Right lobe of liver (tissue), 6 donors: ENCODE results near the gene SLC17A5. TPM values are rescaled to one million over a fixed set of nuclear protein-coding genes. Genes with fewer than 3 reads are reported as not detected.

Experiments used
- ATAC-seq, 4 donors: fragments of 200-7000 bp; cut with Tn5 transposase; one replicate each; pipeline ENCODE4 v1.9.1; 2020; ENCODE audit warnings: mild to moderate bottlenecking in 4 of 4, moderate library complexity in 4 of 4
- DNase-seq, 3 donors: peaks; one replicate each; pipeline ENCODE4 v3.0.0-alpha.2; 2020
- H3K27ac ChIP-seq, 3 donors: fragments of 200-600 bp; one replicate each; pipeline ENCODE4 v1.8.0; 2022
- H3K27me3 ChIP-seq, 2 donors: fragments of 200-600 bp; one replicate each; pipeline ENCODE4 v1.8.0; 2022
- H3K36me3 ChIP-seq, 4 donors: fragments of 200-600 bp; sonication (generic) in 1 of 4; one replicate each; pipeline versions ENCODE4 v1.5.1 to v1.8.0; 2017 to 2022; ENCODE audit warnings: control low read depth in 1 of 4
- H3K4me1 ChIP-seq, 4 donors: fragments of 200-600 bp; sonication (generic) in 1 of 4; one replicate each; pipeline versions ENCODE4 v1.5.1 to v1.8.0; 2017 to 2022; ENCODE audit warnings: control low read depth in 1 of 4
- H3K4me3 ChIP-seq, 3 donors: fragments of 200-600 bp; one replicate each; pipeline ENCODE4 v1.8.0; 2022
- H3K9me3 ChIP-seq, 4 donors: fragments of 200-600 bp; sonication (generic) in 1 of 4; one replicate each; pipeline versions ENCODE4 v1.5.1 to v1.8.0; 2017 to 2022; ENCODE audit warnings: control low read depth in 1 of 4
- POLR2A ChIP-seq: fragments of 450-650 bp; IDR thresholded peaks from one replicate; pipeline ENCODE4 v1.6.1; 2017; ENCODE audit warnings: antibody characterized with exemption, mild to moderate bottlenecking
- WGBS: methylation state at CpG from one replicate; pipeline ENCODE4 v1.1.6; 2018; ENCODE audit warnings: low coverage, low lambda C conversion rate; ENCODE audit not compliant: insufficient coverage; ENCODE audit errors: missing lambda C conversion rate; 5-methylcytosine and 5-hydroxymethylcytosine counted together
- intact Hi-C, 2 donors: fragments of 100-400 bp; cut with DNase I; formaldehyde crosslinking; loops; one replicate each; pipeline versions ENCODE4 v1.11.2 to v1.14.1; 2022
- long read RNA-seq: library from polyadenylated mRNA; unstranded; transcript quantifications from one replicate; pipeline ENCODE4 v2.0.0, GENCODE V29; 2019
- total RNA-seq, 6 experiments: library from RNA; depleted of rRNA in 2 of 6; stranded (reverse); fragments of >200 nt in 2 of 6; fragmentation: NEBNext Ultra II Directional in 3 of 6; extraction: Animal tissue kit (Norgen Biotek cat#: 25700) in 3 of 6; gene quantifications; one replicate each; pipeline versions ENCODE4 v1.1.0 to v1.2.4, GENCODE V29; 2016 to 2023
- TF ChIP-seq, protein P1 (sequence below), 4 donors: fragments of 200-600 bp in 3 of 4; fragments of 450-650 bp in 1 of 4; IDR thresholded peaks; one replicate each; pipeline versions ENCODE4 v1.5.1 to v1.8.0; 2016 to 2022; ENCODE audit warnings: antibody characterized with exemption in 4 of 4, mild to moderate bottlenecking in 2 of 4
- donor health status: DM: no; HTN: yes; CAD: no.
- donor health status: DM: no; HTN: no; CAD: no.
- donor health status: DM: no; HTN: no; CAD: no.
- donor health status: DM: no; HTN: yes; CAD: no.
- donor health status: DM: no; HTN: yes; CAD: no.

Gene SLC17A5
- 10 to 100 TPM; 12.8 to 23.9 (median 15.2) TPM for total RNA-seq
- long read RNA-seq, partial matches to known transcripts, result 2 of 6 reads
- long read RNA-seq, other reads (novel, unspliced or antisense), result 1 of 6 reads

- DNase-seq (peak; percentile 94 to 97 (median 97)), ATAC-seq (peak; percentile 94 to 98 (median 95))
- Histone ChIP-seq H3K27ac (peak within 1 kb of the TSS; percentile 98), H3K4me3 (peak within 1 kb of the TSS; percentile 92 to 100 (median 97)), H3K27me3 (no peaks in the 10 kb centered on the region), H3K36me3 (no peaks in the 10 kb centered on the region), H3K4me1 (peaks cover 0 to 15% (median 0%) of the 10 kb centered on the region in 4 donors), H3K9me3 (no peaks in the 10 kb centered on the region)
- WGBS, result 2% methylated on average over 13 of the region's 90 CpGs
- intact Hi-C loops, result no loop called here
- TF ChIP-seq, protein P1, sequence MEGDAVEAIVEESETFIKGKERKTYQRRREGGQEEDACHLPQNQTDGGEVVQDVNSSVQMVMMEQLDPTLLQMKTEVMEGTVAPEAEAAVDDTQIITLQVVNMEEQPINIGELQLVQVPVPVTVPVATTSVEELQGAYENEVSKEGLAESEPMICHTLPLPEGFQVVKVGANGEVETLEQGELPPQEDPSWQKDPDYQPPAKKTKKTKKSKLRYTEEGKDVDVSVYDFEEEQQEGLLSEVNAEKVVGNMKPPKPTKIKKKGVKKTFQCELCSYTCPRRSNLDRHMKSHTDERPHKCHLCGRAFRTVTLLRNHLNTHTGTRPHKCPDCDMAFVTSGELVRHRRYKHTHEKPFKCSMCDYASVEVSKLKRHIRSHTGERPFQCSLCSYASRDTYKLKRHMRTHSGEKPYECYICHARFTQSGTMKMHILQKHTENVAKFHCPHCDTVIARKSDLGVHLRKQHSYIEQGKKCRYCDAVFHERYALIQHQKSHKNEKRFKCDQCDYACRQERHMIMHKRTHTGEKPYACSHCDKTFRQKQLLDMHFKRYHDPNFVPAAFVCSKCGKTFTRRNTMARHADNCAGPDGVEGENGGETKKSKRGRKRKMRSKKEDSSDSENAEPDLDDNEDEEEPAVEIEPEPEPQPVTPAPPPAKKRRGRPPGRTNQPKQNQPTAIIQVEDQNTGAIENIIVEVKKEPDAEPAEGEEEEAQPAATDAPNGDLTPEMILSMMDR (IDR thresholded peaks at IDR 0.05), result no peak
- TF ChIP-seq POLR2A, result peak; percentile 82
Observed at GRCh38 chr6:73653571-73654424, at the start of gene SLC17A5. Gene SLC17A5, minus strand, starts transcription at chr6:73653992. Its CDS starts 106 bp downstream, at chr6:73653886.

- no peaks in the 10 kb centered on the region for H3K4me1 ChIP-seq
- intact Hi-C loops, result no loop called here
- no peak for DNase-seq
Observed at GRCh38 chr6:73703466-73703865, 49.7 kb upstream of the SLC17A5 start.

GRCh38 chr6:73702444-73702843, 48.7 kb upstream of the SLC17A5 start:
- intact Hi-C loops, result no loop called here
- H3K4me3 ChIP-seq, result no peak overlapping the region
- no peak overlapping the region for H3K27ac ChIP-seq
- H3K36me3 ChIP-seq, result no peaks in the 10 kb centered on the region
- no peaks in the 10 kb centered on the region for H3K27me3 ChIP-seq
- H3K9me3 ChIP-seq, result no peaks in the 10 kb centered on the region
- DNase-seq (no peak), ATAC-seq (no peak)
- H3K4me1 ChIP-seq, result no peaks in the 10 kb centered on the region
- 76% methylated on average over 2 of the region's 2 CpGs for WGBS
- TF ChIP-seq, protein P1 (IDR thresholded peaks at IDR 0.05), result no peak
- TF ChIP-seq POLR2A, result no peak

More at GRCh38 chr6:73703466-73703865, 49.7 kb upstream of the SLC17A5 start:
- H3K4me3 ChIP-seq, result no peak overlapping the region
- ATAC-seq, result no peak
- H3K36me3 ChIP-seq, result no peaks in the 10 kb centered on the region
- TF ChIP-seq POLR2A, result no peak
- TF ChIP-seq, protein P1 (IDR thresholded peaks at IDR 0.05), result no peak
- no peaks in the 10 kb centered on the region for H3K9me3 ChIP-seq
- H3K27me3 ChIP-seq, result no peaks in the 10 kb centered on the region
- H3K27ac ChIP-seq, result no peak overlapping the region
- 13% methylated on average over 1 of the region's 1 CpG for WGBS

GRCh38 chr6:73699676-73700459, 46.1 kb upstream of the SLC17A5 start:
- no peak for DNase-seq
- Histone ChIP-seq H3K4me1 (peaks cover 0 to 5% (median 0%) of the 10 kb centered on the region in 4 donors), H3K27me3 (no peaks in the 10 kb centered on the region), H3K36me3 (no peaks in the 10 kb centered on the region), H3K4me3 (no peak overlapping the region), H3K27ac (no peak overlapping the region), H3K9me3 (no peaks in the 10 kb centered on the region)
- TF ChIP-seq POLR2A, result no peak
- peak in 2 of 4 donors; percentile 46 to 53 for ATAC-seq
- 49% methylated on average over 4 of the region's 4 CpGs for WGBS
- intact Hi-C loops, result no loop called here
